Endothelial cell (in vitro differentiated cells): ENCODE data around the gene DYNC1I1. TPM values are rescaled to one million over a fixed set of nuclear protein-coding genes. Genes with fewer than 3 reads are reported as not detected.
A peak's percentile ranks its signal among the peaks of the same experiment; 100 is the strongest.

ENCODE experiments used
- DNase-seq: peaks from one replicate; pipeline ENCODE4 v3.0.0; 2021; ENCODE audit warnings: low spot score
- H3K27ac Mint-ChIP-seq: one replicate; pipeline ENCODE4 v1.8.0; 2021; ENCODE audit warnings: mixed read lengths, inconsistent platforms; ENCODE audit not compliant: unreplicated experiment
- H3K27me3 Mint-ChIP-seq: one replicate; pipeline ENCODE4 v1.8.0; 2021; ENCODE audit warnings: mild to moderate bottlenecking, moderate library complexity, mixed read lengths, inconsistent platforms; ENCODE audit not compliant: unreplicated experiment
- H3K36me3 Mint-ChIP-seq: one replicate; pipeline ENCODE4 v1.8.0; 2021; ENCODE audit warnings: mild to moderate bottlenecking, low read depth, mixed read lengths, inconsistent platforms; ENCODE audit not compliant: unreplicated experiment
- H3K4me1 Mint-ChIP-seq: one replicate; pipeline ENCODE4 v1.8.0; 2021; ENCODE audit warnings: mild to moderate bottlenecking, mixed read lengths, inconsistent platforms; ENCODE audit not compliant: unreplicated experiment
- H3K4me3 Mint-ChIP-seq: one replicate; pipeline ENCODE4 v1.8.0; 2021; ENCODE audit warnings: mild to moderate bottlenecking, mixed read lengths, inconsistent platforms; ENCODE audit not compliant: unreplicated experiment
- H3K9me3 Mint-ChIP-seq: one replicate; pipeline ENCODE4 v1.8.0; 2021; ENCODE audit warnings: mixed read lengths, inconsistent platforms; ENCODE audit not compliant: unreplicated experiment
- total RNA-seq: library from RNA; stranded (reverse); fragmentation: NEBNext Ultra II Directional; extraction: Animal tissue kit (Norgen Biotek cat#: 25700); gene quantifications from one replicate; pipeline ENCODE4 v1.2.1, GENCODE V29; 2021; ENCODE audit not compliant: unreplicated experiment
- TF ChIP-seq, protein P1 (sequence below): fragments of 200-600 bp; sonication (generic); IDR thresholded peaks from one replicate; pipeline ENCODE4 v1.5.0; 2021; ENCODE audit warnings: antibody characterized with exemption; ENCODE audit not compliant: unreplicated experiment

DYNC1I1 gene
- total RNA-seq, 1 donor from 2014 or later = 3.1 TPM

DNA sequence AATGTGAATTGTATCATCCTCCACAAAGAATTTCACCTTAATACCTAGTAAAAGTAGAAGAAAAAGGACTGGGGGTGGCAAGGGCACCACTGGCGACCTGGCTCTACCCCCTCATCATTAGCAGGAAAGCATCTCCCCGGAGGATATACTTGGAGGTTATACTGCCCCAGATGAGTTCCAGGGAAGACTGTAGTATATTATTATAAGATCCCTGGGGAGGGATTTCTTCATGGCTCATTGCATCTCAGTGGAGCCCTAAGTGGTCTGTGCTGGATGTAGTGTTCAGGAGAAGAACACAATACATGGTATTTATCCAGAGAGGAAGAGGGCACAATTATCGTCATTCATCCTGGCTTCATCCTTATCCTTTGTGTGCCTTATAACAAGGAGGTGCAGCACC, 14.2 kb upstream of the DYNC1I1 start:
- no peak overlapping the region for H3K27ac Mint-ChIP-seq
- H3K4me1 Mint-ChIP-seq = peaks cover 13% of the 10 kb centered on the region
- no peaks in the 10 kb centered on the region for H3K36me3 Mint-ChIP-seq
- DNase-seq = no peak
- peaks cover 2% of the 10 kb centered on the region for H3K27me3 Mint-ChIP-seq
- H3K4me3 Mint-ChIP-seq = no peak overlapping the region
- TF ChIP-seq, protein P1, sequence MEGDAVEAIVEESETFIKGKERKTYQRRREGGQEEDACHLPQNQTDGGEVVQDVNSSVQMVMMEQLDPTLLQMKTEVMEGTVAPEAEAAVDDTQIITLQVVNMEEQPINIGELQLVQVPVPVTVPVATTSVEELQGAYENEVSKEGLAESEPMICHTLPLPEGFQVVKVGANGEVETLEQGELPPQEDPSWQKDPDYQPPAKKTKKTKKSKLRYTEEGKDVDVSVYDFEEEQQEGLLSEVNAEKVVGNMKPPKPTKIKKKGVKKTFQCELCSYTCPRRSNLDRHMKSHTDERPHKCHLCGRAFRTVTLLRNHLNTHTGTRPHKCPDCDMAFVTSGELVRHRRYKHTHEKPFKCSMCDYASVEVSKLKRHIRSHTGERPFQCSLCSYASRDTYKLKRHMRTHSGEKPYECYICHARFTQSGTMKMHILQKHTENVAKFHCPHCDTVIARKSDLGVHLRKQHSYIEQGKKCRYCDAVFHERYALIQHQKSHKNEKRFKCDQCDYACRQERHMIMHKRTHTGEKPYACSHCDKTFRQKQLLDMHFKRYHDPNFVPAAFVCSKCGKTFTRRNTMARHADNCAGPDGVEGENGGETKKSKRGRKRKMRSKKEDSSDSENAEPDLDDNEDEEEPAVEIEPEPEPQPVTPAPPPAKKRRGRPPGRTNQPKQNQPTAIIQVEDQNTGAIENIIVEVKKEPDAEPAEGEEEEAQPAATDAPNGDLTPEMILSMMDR = no peak
- H3K9me3 Mint-ChIP-seq = no peaks in the 10 kb centered on the region

DNA sequence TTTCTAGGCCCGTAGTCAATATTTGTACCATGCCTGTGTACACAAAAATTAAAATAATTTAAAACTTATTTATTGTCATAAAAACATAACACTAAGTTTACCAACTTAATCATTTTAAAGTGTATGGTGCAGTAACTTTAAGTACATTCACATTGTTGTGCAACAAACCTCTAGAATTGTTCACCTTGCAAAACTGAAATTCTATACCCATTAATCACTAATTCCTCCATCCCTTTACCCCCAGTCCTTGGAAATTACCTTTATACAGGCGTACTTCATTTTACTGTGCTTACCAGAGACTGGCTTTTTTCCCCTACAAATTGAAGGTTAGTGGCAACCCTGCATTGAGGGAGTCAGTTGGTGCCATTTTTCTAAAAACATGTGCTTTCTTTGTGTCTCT, 6.3 kb upstream of the DYNC1I1 start:
- Mint-ChIP-seq H3K36me3 (no peaks in the 10 kb centered on the region), H3K27ac (no peak overlapping the region), H3K9me3 (no peaks in the 10 kb centered on the region), H3K4me1 (peaks cover 12% of the 10 kb centered on the region), H3K4me3 (no peak overlapping the region), H3K27me3 (peaks cover 2% of the 10 kb centered on the region)
- no peak for DNase-seq
- TF ChIP-seq, protein P1 = no peak

DNA sequence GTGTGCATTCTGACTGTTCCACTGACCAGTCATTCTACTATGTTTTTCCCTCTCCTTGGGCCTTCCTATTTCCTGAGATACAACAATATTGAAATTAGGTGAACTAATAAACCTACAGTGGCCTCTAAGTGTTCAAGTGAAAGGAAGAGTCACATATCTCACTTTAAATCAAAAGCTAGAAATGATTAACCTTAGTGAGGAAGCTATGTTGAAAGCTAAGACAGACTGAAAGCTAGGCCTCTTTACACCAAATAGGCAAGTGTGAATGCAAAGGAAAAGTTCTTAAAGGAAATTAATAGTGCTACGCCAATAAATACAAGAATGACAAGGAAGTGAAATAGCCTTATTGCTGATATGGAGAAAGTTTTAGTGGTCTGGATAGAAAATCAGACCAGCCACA, 5.7 kb upstream of the DYNC1I1 start:
- Mint-ChIP-seq H3K4me1 (peaks cover 6% of the 10 kb centered on the region), H3K27me3 (peaks cover 2% of the 10 kb centered on the region), H3K36me3 (no peaks in the 10 kb centered on the region), H3K9me3 (no peaks in the 10 kb centered on the region), H3K27ac (no peak overlapping the region), H3K4me3 (no peak overlapping the region)
- TF ChIP-seq, protein P1 = no peak
- DNase-seq = no peak

DNA sequence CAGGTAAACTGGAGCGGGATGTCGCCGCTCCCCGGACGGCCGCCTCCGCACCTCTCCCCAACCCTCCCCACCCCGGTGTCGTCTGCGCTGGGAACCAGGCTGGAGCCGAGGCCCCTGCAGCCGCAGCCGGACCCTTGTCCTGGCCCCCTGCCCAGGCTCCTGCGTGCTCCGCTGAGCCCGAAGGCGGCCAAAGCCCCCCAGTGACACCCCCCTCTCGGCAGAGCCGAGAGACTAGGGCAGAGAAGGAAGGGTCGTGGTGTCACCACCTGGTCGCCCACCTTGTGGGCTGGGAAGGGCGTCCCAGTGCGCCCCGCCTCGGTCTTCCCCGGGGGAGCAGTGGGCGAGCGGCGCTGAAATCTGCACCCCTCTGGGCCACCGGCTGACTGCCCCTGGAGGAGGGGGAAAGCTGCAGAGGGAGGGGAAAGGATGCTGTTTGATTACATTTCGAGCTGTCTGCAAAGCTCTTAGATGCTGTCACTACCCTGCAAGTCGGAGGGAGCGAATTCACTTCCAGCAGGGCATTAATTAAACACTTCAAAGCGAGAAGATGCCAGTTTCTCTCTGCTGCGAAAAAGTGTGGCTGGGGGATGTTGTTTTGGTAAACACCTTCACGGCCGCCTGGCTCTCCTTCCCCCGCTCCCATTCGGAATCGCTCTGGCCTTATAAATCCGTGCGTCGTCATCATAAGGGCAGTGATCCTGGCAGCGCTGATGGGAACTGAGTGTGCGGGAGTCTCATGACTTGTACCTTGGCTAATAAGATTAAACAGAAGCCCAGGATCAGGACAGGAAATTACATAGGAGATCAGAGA, 622 bp downstream of the DYNC1I1 start:
- peak; percentile 6 for DNase-seq
- Mint-ChIP-seq H3K9me3 (no peaks in the 10 kb centered on the region), H3K4me3 (peak overlapping the region; percentile 68), H3K27ac (no peak overlapping the region), H3K36me3 (no peaks in the 10 kb centered on the region), H3K4me1 (peaks cover 8% of the 10 kb centered on the region), H3K27me3 (peaks cover 9% of the 10 kb centered on the region)
- TF ChIP-seq, protein P1 = no peak

DNA sequence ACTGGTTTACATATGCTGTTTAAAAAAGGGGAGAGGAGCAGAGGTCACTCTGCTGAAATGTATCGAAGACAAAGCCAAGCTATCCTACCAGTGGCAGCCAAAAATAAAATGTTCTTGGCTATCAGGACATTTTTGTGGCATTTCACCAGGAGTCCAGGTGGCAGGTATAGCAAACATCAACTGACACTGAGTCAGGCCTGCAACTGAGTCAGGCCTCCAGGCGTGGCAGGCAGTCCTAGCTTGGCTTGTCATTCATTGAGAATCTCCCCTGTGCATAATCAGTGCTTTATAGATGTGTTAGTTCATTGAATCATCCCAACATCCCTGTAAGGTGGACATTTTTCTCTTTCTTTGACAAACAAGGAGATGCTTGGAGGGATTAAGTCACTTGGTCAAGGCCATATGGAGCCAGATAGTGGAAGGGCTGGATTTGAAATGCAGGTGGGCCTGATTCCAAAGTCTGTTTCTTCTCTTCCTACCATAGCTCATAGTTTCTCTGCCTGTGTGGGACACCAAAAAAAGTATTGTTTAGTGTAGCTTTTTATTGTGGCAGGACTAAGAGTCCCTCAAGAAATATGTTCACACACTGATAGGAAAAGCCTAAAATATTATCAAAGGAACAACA, 4.3 kb downstream of the DYNC1I1 start:
- peaks cover 7% of the 10 kb centered on the region for H3K27me3 Mint-ChIP-seq
- no peaks in the 10 kb centered on the region for H3K9me3 Mint-ChIP-seq
- H3K4me3 Mint-ChIP-seq = no peak overlapping the region
- H3K36me3 Mint-ChIP-seq = no peaks in the 10 kb centered on the region
- H3K4me1 Mint-ChIP-seq = peaks cover 8% of the 10 kb centered on the region
- TF ChIP-seq, protein P1 = no peak
- no peak for DNase-seq
- no peak overlapping the region for H3K27ac Mint-ChIP-seq
